PC-9 (cell line): ENCODE measurements around the gene INPP5F. TPM values are rescaled to one million over a fixed set of nuclear protein-coding genes. Genes with fewer than 3 reads are reported as not detected.

Experiments used
- BruUV-seq: library from RNA; stranded (reverse); fragments of 400-500 nt; replicated peaks from 2 replicates; lab custom pipeline; 2021; lab: Mats Ljungman, UMichigan
- CTCF ChIA-PET: fragments of 300-600 bp; sonication (Branson Sonifier 250); formaldehyde crosslinking; loops from one replicate; lab custom pipeline; 2022; ENCODE audit warnings: antibody characterized with exemption; lab: Charles Lee
- POLR2A ChIA-PET: fragments of 300-600 bp; sonication (Branson Sonifier 250); formaldehyde crosslinking; loops from one replicate; lab custom pipeline; 2022; ENCODE audit warnings: antibody characterized with exemption; ENCODE audit not compliant: unreplicated experiment; lab: Charles Lee
- DNase-seq, 2 experiments: peaks; one replicate each; pipeline versions ENCODE4 v3.0.0 to v3.0.0-alpha.2; 2015 to 2022; ENCODE audit warnings: mixed read lengths in 1 of 2
- H2AFZ ChIP-seq: fragments of 200-600 bp; sonication (generic); 2 replicates; pipeline ENCODE4 v1.8.1; 2017; ENCODE audit warnings: antibody characterized with exemption
- H3F3A ChIP-seq: fragments of 200-600 bp; sonication (generic); 2 replicates; pipeline ENCODE4 v1.8.1; 2017; ENCODE audit warnings: antibody characterized with exemption, mild to moderate bottlenecking, low read depth; ENCODE audit not compliant: insufficient read depth
- H3K27ac ChIP-seq: fragments of 200-600 bp; sonication (generic); 2 replicates; pipeline ENCODE4 v1.6.1; 2016; ENCODE audit warnings: mixed run types
- H3K27me3 ChIP-seq: fragments of 200-600 bp; sonication (generic); 2 replicates; pipeline ENCODE4 v1.6.1; 2016; ENCODE audit warnings: low read depth, mixed run types; ENCODE audit not compliant: insufficient read depth
- H3K36me3 ChIP-seq: fragments of 200-600 bp; sonication (generic); 2 replicates; pipeline ENCODE4 v1.6.1; 2016; ENCODE audit warnings: low read depth, mixed run types
- H3K4me1 ChIP-seq: fragments of 200-600 bp; sonication (generic); replicated peaks from 2 replicates; pipeline ENCODE4 v1.6.1; 2016; ENCODE audit warnings: mixed run types; ENCODE audit not compliant: insufficient read depth
- H3K4me2 ChIP-seq: fragments of 200-600 bp; sonication (generic); 2 replicates; pipeline ENCODE4 v1.6.1; 2017; ENCODE audit warnings: mixed run types
- H3K4me3 ChIP-seq: fragments of 200-600 bp; sonication (generic); 2 replicates; pipeline ENCODE4 v1.6.1; 2016; ENCODE audit warnings: mixed run types
- H3K79me2 ChIP-seq: fragments of 200-600 bp; sonication (generic); 2 replicates; pipeline ENCODE4 v1.6.1; 2017; ENCODE audit warnings: low read depth, mixed run types
- H3K9me2 ChIP-seq: fragments of 200-600 bp; sonication (generic); 2 replicates; pipeline ENCODE4 v1.8.1; 2017; ENCODE audit warnings: mild to moderate bottlenecking; ENCODE audit not compliant: insufficient read depth
- H3K9me3 ChIP-seq: fragments of 200-600 bp; sonication (generic); 2 replicates; pipeline ENCODE4 v1.8.1; 2016; ENCODE audit warnings: low read depth; ENCODE audit not compliant: insufficient read depth
- H4K20me1 ChIP-seq: fragments of 200-600 bp; sonication (generic); 2 replicates; pipeline ENCODE4 v1.8.1; 2017; ENCODE audit not compliant: insufficient read depth
- EZH2 ChIP-seq: fragments of 200-600 bp; sonication (generic); IDR thresholded peaks from 2 replicates; pipeline ENCODE4 v1.8.0; 2017; ENCODE audit warnings: antibody characterized with exemption, low read depth
- intact Hi-C: fragments of 100-400 bp; cut with micrococcal nuclease; formaldehyde crosslinking; loops from one replicate; pipeline ENCODE4 v1.10.0; 2022; ENCODE audit not compliant: unreplicated experiment
- total RNA-seq: library from RNA; stranded (reverse); gene quantifications from 2 replicates; pipeline ENCODE4 v1.2.3, GENCODE V29; 2021
- TF ChIP-seq, protein P1 (sequence below): fragments of 200-600 bp; sonication (generic); conservative IDR thresholded peaks from 2 replicates; pipeline ENCODE4 v1.6.1; 2017; ENCODE audit warnings: mixed run types, antibody characterized with exemption, mild to moderate bottlenecking, moderate library complexity

The INPP5F gene
- total RNA-seq, 1 experiment from 2014 or later, result 11.4 TPM

DNA sequence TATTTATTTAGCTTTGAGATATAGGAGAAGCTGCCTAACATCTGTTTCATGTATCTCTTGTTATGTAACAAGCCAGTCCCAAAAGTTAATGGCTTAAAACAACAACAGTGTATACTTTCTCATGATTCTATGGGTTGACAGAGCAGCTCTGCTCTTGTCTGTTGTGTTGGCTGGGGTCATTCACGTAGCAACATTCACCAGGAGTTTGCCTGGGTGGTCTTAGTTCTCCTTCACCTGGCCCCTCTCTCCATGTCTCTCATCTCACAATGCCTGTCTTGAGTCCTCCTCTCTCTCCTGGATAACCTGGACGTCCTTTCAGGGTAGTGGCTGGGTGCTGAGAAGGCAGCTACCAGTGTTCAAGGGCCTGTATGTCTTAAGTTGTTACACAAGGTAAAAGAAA lies 27.5 kb downstream of the INPP5F start:
- H3K4me1 ChIP-seq, result no peaks in the 10 kb centered on the region
- no peaks in the 10 kb centered on the region for H3K9me2 ChIP-seq
- H3K79me2 ChIP-seq, result no peaks in the 10 kb centered on the region
- DNase-seq, result no peak
- H3K27ac ChIP-seq, result no peak overlapping the region
- H3K4me3 ChIP-seq, result no peak overlapping the region
- no peaks in the 10 kb centered on the region for H3K27me3 ChIP-seq
- H4K20me1 ChIP-seq, result no peaks in the 10 kb centered on the region
- no peaks in the 10 kb centered on the region for H3K9me3 ChIP-seq
- BruUV-seq, result no TSS peak
- no peak for TF ChIP-seq EZH2
- TF ChIP-seq, protein P1, sequence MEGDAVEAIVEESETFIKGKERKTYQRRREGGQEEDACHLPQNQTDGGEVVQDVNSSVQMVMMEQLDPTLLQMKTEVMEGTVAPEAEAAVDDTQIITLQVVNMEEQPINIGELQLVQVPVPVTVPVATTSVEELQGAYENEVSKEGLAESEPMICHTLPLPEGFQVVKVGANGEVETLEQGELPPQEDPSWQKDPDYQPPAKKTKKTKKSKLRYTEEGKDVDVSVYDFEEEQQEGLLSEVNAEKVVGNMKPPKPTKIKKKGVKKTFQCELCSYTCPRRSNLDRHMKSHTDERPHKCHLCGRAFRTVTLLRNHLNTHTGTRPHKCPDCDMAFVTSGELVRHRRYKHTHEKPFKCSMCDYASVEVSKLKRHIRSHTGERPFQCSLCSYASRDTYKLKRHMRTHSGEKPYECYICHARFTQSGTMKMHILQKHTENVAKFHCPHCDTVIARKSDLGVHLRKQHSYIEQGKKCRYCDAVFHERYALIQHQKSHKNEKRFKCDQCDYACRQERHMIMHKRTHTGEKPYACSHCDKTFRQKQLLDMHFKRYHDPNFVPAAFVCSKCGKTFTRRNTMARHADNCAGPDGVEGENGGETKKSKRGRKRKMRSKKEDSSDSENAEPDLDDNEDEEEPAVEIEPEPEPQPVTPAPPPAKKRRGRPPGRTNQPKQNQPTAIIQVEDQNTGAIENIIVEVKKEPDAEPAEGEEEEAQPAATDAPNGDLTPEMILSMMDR, result no peak
- no peak overlapping the region for H3K4me2 ChIP-seq
- H3K36me3 ChIP-seq, result no peaks in the 10 kb centered on the region; the same call in 1 of the 2 replicates
- no peaks in the 10 kb centered on the region for H3F3A ChIP-seq
- ChIA-PET POLR2A (interaction anchor here (0.5 kb wide), 1 partner anchor 16 kb away, joined by 5 read pairs; no protein-coding TSS in a partner anchor), CTCF (no interaction called here)
- no peak overlapping the region for H2AFZ ChIP-seq
- intact Hi-C loops, result no loop called here

DNA sequence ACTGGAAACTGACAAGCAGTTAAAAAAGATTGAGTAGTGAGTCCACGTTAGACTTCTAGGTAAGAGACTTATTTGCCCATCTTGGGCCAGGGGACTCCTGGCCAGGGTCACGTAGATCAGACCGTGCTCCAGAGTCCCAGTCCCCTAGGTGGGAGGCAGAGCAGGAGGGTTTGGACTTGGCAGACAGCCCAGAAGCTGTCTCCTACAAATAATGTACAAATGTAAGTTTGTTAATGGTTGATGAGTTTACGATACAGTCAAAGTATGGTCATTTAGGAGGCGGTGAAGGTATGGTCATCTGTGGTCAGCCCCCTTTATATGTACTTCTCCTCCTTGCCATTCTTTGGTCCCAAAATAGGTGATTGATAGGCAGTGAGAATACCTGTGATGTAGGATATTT lies 28.2 kb downstream of the INPP5F start:
- H3K79me2 ChIP-seq, result no peaks in the 10 kb centered on the region
- ChIA-PET CTCF (no interaction called here), POLR2A (no interaction called here)
- BruUV-seq, result no TSS peak
- no peak overlapping the region for H2AFZ ChIP-seq
- no peaks in the 10 kb centered on the region for H3K9me2 ChIP-seq
- TF ChIP-seq, protein P1, result no peak
- TF ChIP-seq EZH2, result no peak
- no peaks in the 10 kb centered on the region for H4K20me1 ChIP-seq
- no peak overlapping the region for H3K27ac ChIP-seq
- H3K4me2 ChIP-seq, result no peak overlapping the region
- no peaks in the 10 kb centered on the region for H3F3A ChIP-seq
- H3K4me3 ChIP-seq, result no peak overlapping the region
- H3K27me3 ChIP-seq, result no peaks in the 10 kb centered on the region
- intact Hi-C loops, result no loop called here
- no peaks in the 10 kb centered on the region for H3K4me1 ChIP-seq
- no peaks in the 10 kb centered on the region for H3K9me3 ChIP-seq
- no peak for DNase-seq
- H3K36me3 ChIP-seq, result no peaks in the 10 kb centered on the region; the same call in 1 of the 2 replicates

GRCh38 chr10:119754936-119755335 lies 29.1 kb downstream of the INPP5F start:
- intact Hi-C loops, result no loop called here
- POLR2A ChIA-PET, result interaction anchor here (0.5 kb wide), 1 partner anchor 29 kb away, joined by 3 read pairs; no protein-coding TSS in a partner anchor
- Histone ChIP-seq H3K4me1 (no peaks in the 10 kb centered on the region), H3K36me3 (no peaks in the 10 kb centered on the region; the same call in 1 of the 2 replicates), H3K27me3 (no peaks in the 10 kb centered on the region), H4K20me1 (no peaks in the 10 kb centered on the region), H3K9me2 (no peaks in the 10 kb centered on the region), H3K9me3 (no peaks in the 10 kb centered on the region), H2AFZ (no peak overlapping the region), H3F3A (no peaks in the 10 kb centered on the region), H3K4me2 (no peak overlapping the region), H3K27ac (no peak overlapping the region), H3K4me3 (no peak overlapping the region), H3K79me2 (no peaks in the 10 kb centered on the region)
- DNase-seq, result no peak
- CTCF ChIA-PET, result interaction anchor here (0.5 kb wide), 1 partner anchor 105 kb away, joined by 4 read pairs; no protein-coding TSS in a partner anchor
- TF ChIP-seq, protein P1, result no peak
- TF ChIP-seq EZH2, result no peak
- BruUV-seq, result no TSS peak
